Measurements from ENCODE around the gene SLC39A5.
"Not testable (repeated sequence)": the region's sequence is repeated elsewhere in the genome, so short reads cannot be mapped to it uniquely, and the experiment has no call there.

Gene SLC39A5

DNA sequence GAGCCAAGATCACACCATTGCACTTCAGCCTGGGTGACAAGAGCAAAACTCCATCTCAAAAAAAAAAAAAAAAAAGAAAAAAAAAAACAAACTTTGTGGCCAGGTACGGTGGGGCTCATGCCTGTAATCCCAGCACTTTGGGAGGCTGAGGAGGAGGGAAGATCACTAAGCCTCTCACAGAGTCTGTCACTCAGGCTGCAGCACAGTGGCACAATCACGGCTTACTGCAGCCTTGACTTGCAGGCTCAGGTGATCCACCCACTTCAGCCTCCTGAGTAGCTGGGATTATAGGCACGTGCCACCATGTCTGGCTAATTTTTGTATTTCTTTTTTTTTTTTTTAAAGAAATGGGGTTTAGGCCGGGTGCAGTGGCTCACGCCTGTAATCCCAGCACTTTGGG lies 54.4 kb downstream of the SLC39A5 start:
- not testable (repeated sequence) for H4K8ac ChIP-seq (ENCODE audit: low read depth, low read length); H3K4ac ChIP-seq (ENCODE audit: low read length); H2BK15ac ChIP-seq (ENCODE audit: low read length); H3K27ac ChIP-seq (replicated peaks; ENCODE audit: low read length); H3K4me2 ChIP-seq (ENCODE audit: insufficient read depth, low read length, poor library complexity, severe bottlenecking); H3K18ac ChIP-seq (ENCODE audit: low read length); H2AFZ ChIP-seq (ENCODE audit: low read length); H3K14ac ChIP-seq (ENCODE audit: low read length); H3K4me1 ChIP-seq (ENCODE audit: control insufficient read depth in 2 of 2, insufficient read depth in 1 of 2, low read depth in 1 of 2, low read length in 2 of 2); H2AK5ac ChIP-seq (ENCODE audit: low read depth, low read length); H3K79me1 ChIP-seq (ENCODE audit: low read depth, low read length); H2BK120ac ChIP-seq (ENCODE audit: low read depth, low read length); H4K91ac ChIP-seq (ENCODE audit: low read depth, low read length, poor library complexity); H3K9me3 ChIP-seq (replicated peaks in 1 of 2; ENCODE audit: control insufficient read depth in 2 of 2, insufficient read depth in 1 of 2, low read depth in 1 of 2, low read length in 2 of 2); H3K9ac ChIP-seq (ENCODE audit: low read depth, low read length, poor library complexity); H3K27me3 ChIP-seq (ENCODE audit: control insufficient read depth in 3 of 3, insufficient read depth in 3 of 3, low read depth in 1 of 3, low read length in 3 of 3); H3K4me3 ChIP-seq (ENCODE audit: low read length in 2 of 2); DNase-seq (ENCODE audit: low spot score); H3K23ac ChIP-seq (ENCODE audit: low read depth, low read length, poor library complexity); H2BK5ac ChIP-seq (ENCODE audit: low read length); H2BK12ac ChIP-seq (ENCODE audit: low read length)
- no CpG with 5 or more reads among the region's 5 CpGs for WGBS, 2 donors (ENCODE audit: extremely low coverage in 2 of 2, insufficient read length in 2 of 2, insufficient replicate concordance in 1 of 2)
- H3K36me3 ChIP-seq (replicated peaks in 1 of 2; ENCODE audit: control insufficient read depth in 2 of 2, insufficient read depth in 2 of 2, low read length in 2 of 2), result peaks cover 27 to 85% of the 10 kb centered on the region in 2 donors

DNA sequence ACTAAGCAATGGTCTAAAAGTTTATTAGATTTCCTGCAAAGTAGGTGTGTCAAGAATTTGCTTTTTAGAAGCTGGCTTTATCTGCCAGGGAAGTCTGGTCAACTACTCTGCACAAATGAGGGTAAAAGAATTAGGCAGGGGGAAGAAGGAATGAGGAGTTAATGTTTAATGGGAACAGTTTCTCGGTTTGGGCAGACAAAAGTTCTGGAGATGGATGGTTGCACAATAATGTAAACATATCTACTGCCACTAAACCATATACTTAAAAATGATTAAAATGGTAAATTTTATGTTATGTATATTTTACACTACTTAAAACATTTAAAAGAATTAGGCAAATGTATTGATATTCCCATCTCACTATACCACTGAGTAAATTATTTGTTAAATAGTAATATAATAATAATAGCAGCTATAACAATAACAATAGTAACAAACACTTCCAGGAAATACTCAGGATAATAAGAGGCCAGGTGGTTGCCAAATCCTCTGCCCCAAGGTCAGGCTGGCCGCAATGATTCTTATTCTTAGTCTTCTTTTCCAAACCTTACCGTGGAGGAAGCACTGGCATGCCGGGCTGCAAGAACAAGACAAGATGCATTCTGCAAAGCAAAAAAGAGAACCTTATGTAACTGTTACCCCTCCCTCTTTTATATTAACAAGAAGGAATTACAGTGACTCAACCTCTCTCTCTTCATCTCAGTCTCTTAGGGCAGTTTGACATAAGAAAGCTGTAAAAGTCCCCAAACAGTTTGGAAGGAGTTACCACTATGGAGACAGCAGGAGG lies 56.4 kb downstream of the SLC39A5 start:
- Histone ChIP-seq H2BK5ac (ENCODE audit: low read length) (no peak overlapping the region), H3K18ac (ENCODE audit: low read length) (no peak overlapping the region), H2BK12ac (ENCODE audit: low read length) (no peak overlapping the region), H3K4me3 (ENCODE audit: low read length in 2 of 2) (no peak overlapping the region), H3K4ac (ENCODE audit: low read length) (no peak overlapping the region), H3K23ac (ENCODE audit: low read depth, low read length, poor library complexity) (no peak overlapping the region), H4K8ac (ENCODE audit: low read depth, low read length) (no peak overlapping the region), H3K14ac (ENCODE audit: low read length) (no peak overlapping the region), H3K27me3 (ENCODE audit: control insufficient read depth in 3 of 3, insufficient read depth in 3 of 3, low read depth in 1 of 3, low read length in 3 of 3) (no peaks in the 10 kb centered on the region), H3K9ac (ENCODE audit: low read depth, low read length, poor library complexity) (no peak overlapping the region), H2BK15ac (ENCODE audit: low read length) (no peak overlapping the region), H3K79me1 (ENCODE audit: low read depth, low read length) (no peaks in the 10 kb centered on the region), H3K4me1 (ENCODE audit: control insufficient read depth in 2 of 2, insufficient read depth in 1 of 2, low read depth in 1 of 2, low read length in 2 of 2) (no peaks in the 10 kb centered on the region), H2AK5ac (ENCODE audit: low read depth, low read length) (no peak overlapping the region), H3K9me3 (replicated peaks in 1 of 2; ENCODE audit: control insufficient read depth in 2 of 2, insufficient read depth in 1 of 2, low read depth in 1 of 2, low read length in 2 of 2) (no peaks in the 10 kb centered on the region), H3K4me2 (ENCODE audit: insufficient read depth, low read length, poor library complexity, severe bottlenecking) (no peak overlapping the region), H2AFZ (ENCODE audit: low read length) (no peak overlapping the region), H4K91ac (ENCODE audit: low read depth, low read length, poor library complexity) (no peak overlapping the region), H3K36me3 (replicated peaks in 1 of 2; ENCODE audit: control insufficient read depth in 2 of 2, insufficient read depth in 2 of 2, low read length in 2 of 2) (peaks cover 23 to 84% of the 10 kb centered on the region in 2 donors), H3K27ac (replicated peaks; ENCODE audit: low read length) (no peak overlapping the region), H2BK120ac (ENCODE audit: low read depth, low read length) (no peak overlapping the region)
- DNase-seq (ENCODE audit: low spot score), result no peak
- no CpG with 5 or more reads among the region's 4 CpGs for WGBS, 2 donors (ENCODE audit: extremely low coverage in 2 of 2, insufficient read length in 2 of 2, insufficient replicate concordance in 1 of 2)
